Osteocyte (in vitro differentiated cells): Measurements from ENCODE around the gene LRFN5. TPM values are rescaled to one million over a fixed set of nuclear protein-coding genes. Genes with fewer than 3 reads are reported as not detected.

Source experiments
- DNase-seq: peaks from one replicate; pipeline ENCODE4 v3.0.0; 2021; ENCODE audit warnings: mixed read lengths; ENCODE audit not compliant: unreplicated experiment; ENCODE audit errors: extremely low spot score
- H3K27ac Mint-ChIP-seq: one replicate; pipeline ENCODE4 v1.8.0; 2021; ENCODE audit warnings: mild to moderate bottlenecking, mixed read lengths; ENCODE audit not compliant: unreplicated experiment
- H3K27me3 Mint-ChIP-seq: one replicate; pipeline ENCODE4 v1.8.0; 2021; ENCODE audit warnings: mixed read lengths; ENCODE audit not compliant: unreplicated experiment
- H3K36me3 Mint-ChIP-seq: one replicate; pipeline ENCODE4 v1.8.0; 2021; ENCODE audit warnings: mixed read lengths; ENCODE audit not compliant: unreplicated experiment
- H3K4me1 Mint-ChIP-seq: one replicate; pipeline ENCODE4 v1.8.0; 2021; ENCODE audit warnings: mixed read lengths; ENCODE audit not compliant: unreplicated experiment
- H3K4me3 Mint-ChIP-seq: one replicate; pipeline ENCODE4 v1.8.0; 2021; ENCODE audit warnings: mild to moderate bottlenecking, moderate library complexity, mixed read lengths; ENCODE audit not compliant: unreplicated experiment
- H3K9me3 Mint-ChIP-seq: one replicate; pipeline ENCODE4 v1.8.0; 2021; ENCODE audit warnings: mixed read lengths; ENCODE audit not compliant: unreplicated experiment
- CTCF ChIP-seq: fragments of 200-600 bp; sonication (generic); IDR thresholded peaks from 2 replicates; pipeline ENCODE4 v1.5.0; 2021; ENCODE audit warnings: antibody characterized with exemption, mild to moderate bottlenecking, moderate library complexity
- total RNA-seq: library from RNA; stranded (reverse); gene quantifications from 2 replicates; pipeline ENCODE4 v1.2.1, GENCODE V29; 2021

The LRFN5 gene
- total RNA-seq, 1 donor from 2014 or later = 0.16 TPM

DNA sequence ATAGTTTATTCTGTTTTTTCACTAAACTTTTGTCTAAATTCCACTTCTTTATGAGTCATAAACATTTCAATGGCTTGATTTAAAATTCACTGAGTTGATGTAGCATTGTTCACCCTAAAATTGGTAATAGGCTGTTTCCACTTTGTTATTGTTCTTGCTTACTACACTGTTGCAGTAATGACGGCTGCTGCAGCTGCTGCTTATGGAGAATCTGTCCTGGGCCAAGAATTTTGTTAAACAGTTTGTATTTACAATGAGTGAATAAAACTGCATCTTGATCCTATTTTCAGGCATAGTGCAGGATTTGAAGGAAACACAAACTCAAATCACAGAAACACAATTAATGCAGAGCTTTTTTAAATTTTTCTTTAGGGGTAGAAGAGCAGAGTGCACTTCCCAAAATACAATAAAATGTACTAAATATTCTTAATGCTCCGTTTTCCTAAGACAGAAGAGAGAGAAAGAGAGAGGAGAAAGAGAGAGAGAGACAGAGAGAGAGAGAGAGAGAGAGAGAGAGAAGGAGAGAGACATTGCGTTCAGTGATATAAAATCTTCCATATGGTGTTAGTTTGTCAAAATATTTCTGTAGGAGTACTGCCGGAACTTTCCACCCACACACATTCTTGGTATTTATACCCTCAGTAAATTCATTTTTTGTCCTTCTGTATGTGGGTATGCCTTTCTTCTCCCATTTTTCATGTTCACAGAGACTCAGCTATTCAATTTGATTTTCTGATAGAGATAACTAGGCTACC, 266.4 kb downstream of the LRFN5 start:
- Mint-ChIP-seq H3K36me3 (no peaks in the 10 kb centered on the region), H3K9me3 (peaks cover 3% of the 10 kb centered on the region), H3K4me3 (peak overlapping the region; percentile 1), H3K27ac (peak overlapping the region; percentile 92), H3K27me3 (no peaks in the 10 kb centered on the region), H3K4me1 (peaks cover 34% of the 10 kb centered on the region)
- DNase-seq = no peak
- no peak for TF ChIP-seq CTCF

GRCh38 chr14:41873686-41874317, 267.1 kb downstream of the LRFN5 start:
- H3K36me3 Mint-ChIP-seq = no peaks in the 10 kb centered on the region
- no peak for TF ChIP-seq CTCF
- DNase-seq = no peak
- no peaks in the 10 kb centered on the region for H3K27me3 Mint-ChIP-seq
- peak overlapping the region; percentile 92 for H3K27ac Mint-ChIP-seq
- H3K4me3 Mint-ChIP-seq = no peak overlapping the region
- H3K9me3 Mint-ChIP-seq = peaks cover 3% of the 10 kb centered on the region
- peaks cover 27% of the 10 kb centered on the region for H3K4me1 Mint-ChIP-seq

GRCh38 chr14:41875116-41875515, 268.4 kb downstream of the LRFN5 start:
- no peak overlapping the region for H3K4me3 Mint-ChIP-seq
- peaks cover 2% of the 10 kb centered on the region for H3K27me3 Mint-ChIP-seq
- no peaks in the 10 kb centered on the region for H3K36me3 Mint-ChIP-seq
- peaks cover 27% of the 10 kb centered on the region for H3K4me1 Mint-ChIP-seq
- H3K27ac Mint-ChIP-seq = peak overlapping the region; percentile 68
- TF ChIP-seq CTCF = no peak
- DNase-seq = no peak
- peaks cover 3% of the 10 kb centered on the region for H3K9me3 Mint-ChIP-seq

GRCh38 chr14:41878321-41878720, 271.6 kb downstream of the LRFN5 start:
- Mint-ChIP-seq H3K4me1 (peaks cover 17% of the 10 kb centered on the region), H3K36me3 (no peaks in the 10 kb centered on the region), H3K4me3 (no peak overlapping the region), H3K27me3 (peaks cover 9% of the 10 kb centered on the region), H3K27ac (no peak overlapping the region), H3K9me3 (peaks cover 3% of the 10 kb centered on the region)
- DNase-seq = no peak
- no peak for TF ChIP-seq CTCF

DNA sequence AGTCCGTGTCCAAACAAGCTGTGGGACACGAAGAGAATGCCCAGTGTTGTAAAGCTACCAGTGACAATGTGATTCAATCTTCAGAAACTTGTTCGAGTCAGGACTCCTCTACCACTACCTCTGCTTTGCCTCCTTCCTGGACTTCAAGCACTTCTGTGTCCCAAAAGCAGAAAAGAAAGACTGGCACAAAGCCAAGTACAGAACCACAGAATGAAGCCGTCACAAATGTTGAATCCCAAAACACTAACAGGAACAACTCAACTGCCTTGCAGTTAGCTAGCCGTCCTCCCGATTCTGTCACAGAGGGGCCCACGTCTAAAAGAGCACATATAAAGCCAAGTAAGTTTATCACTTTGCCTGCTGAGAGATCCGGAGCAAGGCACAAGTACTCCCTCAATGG, 284.9 kb downstream of the LRFN5 start:
- no peaks in the 10 kb centered on the region for H3K4me1 Mint-ChIP-seq
- H3K27ac Mint-ChIP-seq = no peak overlapping the region
- H3K36me3 Mint-ChIP-seq = no peaks in the 10 kb centered on the region
- no peak for TF ChIP-seq CTCF
- peaks cover 8% of the 10 kb centered on the region for H3K9me3 Mint-ChIP-seq
- peaks cover 6% of the 10 kb centered on the region for H3K27me3 Mint-ChIP-seq
- no peak for DNase-seq
- H3K4me3 Mint-ChIP-seq = no peak overlapping the region
